Left ventricle myocardium inferior (tissue), 1 donor: Measurements from ENCODE around the gene HRAS. TPM values are rescaled to one million over a fixed set of nuclear protein-coding genes. Genes with fewer than 3 reads are reported as not detected.
A peak's percentile ranks its signal among the peaks of the same experiment; 100 is the strongest.

Source experiments
- DNase-seq: peaks from one replicate; pipeline ENCODE4 v3.0.0-alpha.2; 2020
- H3K27ac ChIP-seq: fragments of 200-600 bp; replicated peaks from 2 replicates; pipeline ENCODE4 v1.8.0; 2021
- H3K27me3 ChIP-seq: fragments of 200-600 bp; 2 replicates; pipeline ENCODE4 v1.8.0; 2021; ENCODE audit warnings: low read depth
- H3K36me3 ChIP-seq: fragments of 200-600 bp; 2 replicates; pipeline ENCODE4 v1.8.0; 2021
- H3K4me1 ChIP-seq: fragments of 200-600 bp; 2 replicates; pipeline ENCODE4 v1.8.0; 2021
- H3K4me3 ChIP-seq: fragments of 200-600 bp; 2 replicates; pipeline ENCODE4 v1.8.0; 2021; ENCODE audit warnings: mild to moderate bottlenecking, moderate library complexity
- H3K9me3 ChIP-seq: fragments of 200-600 bp; replicated peaks from 2 replicates; pipeline ENCODE4 v1.8.0; 2021
- CTCF ChIP-seq: fragments of 200-600 bp; IDR thresholded peaks from 2 replicates; pipeline ENCODE4 v1.8.0; 2021; ENCODE audit warnings: antibody characterized with exemption, mild to moderate bottlenecking, borderline replicate concordance
- intact Hi-C: fragments of 100-400 bp; cut with micrococcal nuclease; formaldehyde crosslinking; loops from one replicate; pipeline ENCODE4 v1.11.0; 2022
- long read RNA-seq: library from polyadenylated mRNA; unstranded; transcript quantifications from one replicate; pipeline ENCODE4 v2.0.0, GENCODE V29; 2021
- total RNA-seq: library from RNA; stranded (reverse); fragmentation: NEBNext Ultra II Directional; extraction: Animal tissue kit (Norgen Biotek cat#: 25700); gene quantifications from one replicate; pipeline ENCODE4 v1.2.1, GENCODE V29; 2021
- donor health status: DM: no; HTN: yes; CAD: no; lungs with severe emphysema.

The HRAS gene
- 55.9 TPM for total RNA-seq
- long read RNA-seq, transcript HRAS-205 (5 exons, 1,151 nt), result minor isoform, 9 of 50 reads
- long read RNA-seq, transcript HRAS-201 (6 exons, 894 nt), result major isoform, 26 of 50 reads
- long read RNA-seq, transcript HRAS-204 (6 exons, 1,233 nt), result minor isoform, 5 of 50 reads
- long read RNA-seq, partial matches to known transcripts, result 4 of 50 reads
- long read RNA-seq, other reads (novel, unspliced or antisense), result 4 of 50 reads

DNA sequence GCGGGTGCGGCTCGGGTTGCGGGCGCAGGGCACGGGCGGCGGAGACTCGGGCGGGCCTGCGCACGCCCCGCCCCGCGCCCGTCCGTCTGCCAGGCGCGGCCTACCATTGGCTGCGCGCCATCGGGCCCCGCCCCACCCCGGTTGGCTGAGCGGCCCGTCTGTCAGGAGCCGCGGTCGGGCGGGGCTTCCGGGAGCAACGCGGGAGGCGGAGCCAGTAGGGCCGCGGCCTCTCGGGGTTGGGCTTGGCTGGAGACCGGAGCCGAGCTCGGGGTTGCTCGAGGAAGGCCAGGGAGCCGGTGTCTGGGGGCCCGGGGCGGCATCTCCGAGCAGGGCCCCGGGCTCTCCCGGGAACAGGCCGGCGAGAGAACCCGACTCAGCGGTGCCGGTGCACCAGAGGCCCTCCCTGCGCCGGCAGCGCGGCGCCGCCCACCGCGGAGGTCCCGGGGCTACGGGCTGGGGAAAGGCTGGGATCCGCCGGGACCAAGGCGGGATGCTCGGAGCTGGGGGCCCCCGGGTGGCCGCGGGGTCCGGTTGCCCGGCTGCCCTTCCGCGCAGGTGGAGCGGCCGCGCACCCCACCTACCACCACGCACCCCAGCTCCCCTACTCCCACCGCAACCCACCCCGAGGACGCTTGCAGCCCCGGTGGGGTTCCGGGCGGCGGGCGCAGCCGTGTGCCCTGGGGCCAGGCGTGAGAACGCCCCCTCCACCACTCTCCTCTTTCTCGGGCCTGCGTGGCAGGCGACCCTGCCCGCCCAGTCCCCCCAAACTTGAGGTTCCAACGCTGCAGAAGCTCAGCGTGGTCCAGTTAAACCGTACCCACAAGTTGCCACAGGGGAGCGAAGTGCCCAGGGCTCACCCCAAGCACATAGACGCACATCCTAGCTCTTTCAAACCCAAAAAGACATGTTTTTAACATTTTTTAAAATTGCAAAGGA lies at the start of gene HRAS:
Gene HRAS, minus strand, starts transcription at position 58 of the 936 bp plus-strand sequence.
- Histone ChIP-seq H3K4me1 (peaks cover 54% of the 10 kb centered on the region), H3K27me3 (peaks cover 35% of the 10 kb centered on the region), H3K4me3 (peak within 1 kb of the TSS; percentile 94), H3K27ac (peak within 1 kb of the TSS; percentile 91), H3K9me3 (no peaks in the 10 kb centered on the region), H3K36me3 (peaks cover 28% of the 10 kb centered on the region)
- intact Hi-C loops, result no loop called here
- peak; percentile 95 for DNase-seq
- no peak for TF ChIP-seq CTCF

GRCh38 chr11:584287-584686 lies 48.9 kb upstream of the HRAS start:
- no peak overlapping the region for H3K4me3 ChIP-seq
- peaks cover 74% of the 10 kb centered on the region for H3K36me3 ChIP-seq
- H3K27ac ChIP-seq, result no peak overlapping the region
- H3K9me3 ChIP-seq, result no peaks in the 10 kb centered on the region
- no peak for DNase-seq
- peaks cover 29% of the 10 kb centered on the region for H3K4me1 ChIP-seq
- H3K27me3 ChIP-seq, result no peaks in the 10 kb centered on the region
- TF ChIP-seq CTCF, result no peak
- intact Hi-C loops, result no loop called here

DNA sequence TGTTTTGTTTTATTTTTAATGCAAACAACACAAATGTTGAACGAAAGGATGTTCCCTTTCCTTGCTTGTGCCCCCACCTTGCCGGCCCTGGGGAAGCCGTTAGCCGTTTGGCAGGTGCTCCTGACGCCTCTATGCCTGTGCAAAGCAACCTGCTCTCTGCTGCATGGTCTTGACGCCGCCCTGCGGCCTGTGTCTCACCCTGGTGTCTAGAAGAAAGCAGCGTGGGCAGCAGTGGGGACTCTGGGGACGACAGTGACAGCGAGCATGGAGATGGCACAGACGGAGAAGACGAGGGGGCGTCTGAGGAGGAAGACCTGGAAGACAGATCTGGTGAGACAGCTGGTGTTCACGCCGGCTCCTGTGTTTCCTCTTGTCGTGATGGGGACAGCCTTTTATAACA lies 46.4 kb upstream of the HRAS start:
- peak overlapping the region; percentile 30 for H3K27ac ChIP-seq
- peaks cover 54% of the 10 kb centered on the region for H3K4me1 ChIP-seq
- DNase-seq, result no peak
- H3K4me3 ChIP-seq, result no peak overlapping the region
- no peak for TF ChIP-seq CTCF
- H3K9me3 ChIP-seq, result no peaks in the 10 kb centered on the region
- peaks cover 49% of the 10 kb centered on the region for H3K36me3 ChIP-seq
- no peaks in the 10 kb centered on the region for H3K27me3 ChIP-seq
- intact Hi-C loops, result no loop called here

DNA sequence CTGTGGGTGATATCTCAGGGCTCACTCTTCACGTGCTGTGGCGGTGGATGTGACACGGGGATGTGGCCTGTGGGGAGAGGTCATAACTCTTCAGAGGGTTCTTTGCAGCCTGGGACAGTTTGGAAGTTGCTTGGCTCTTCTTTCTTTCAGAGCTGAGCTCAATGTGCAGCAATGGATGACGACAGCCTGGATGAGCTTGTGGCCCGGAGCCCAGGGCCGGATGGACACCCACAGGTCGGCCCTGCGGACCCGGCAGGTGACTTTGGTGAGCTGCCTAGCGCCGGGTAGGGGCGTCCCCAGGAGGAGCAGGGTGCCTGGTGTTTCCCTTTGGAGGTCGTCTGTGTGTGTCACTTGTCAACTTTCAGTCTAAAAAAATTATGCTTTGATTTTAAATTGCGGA lies 46.0 kb upstream of the HRAS start:
- Histone ChIP-seq H3K27me3 (no peaks in the 10 kb centered on the region), H3K9me3 (no peaks in the 10 kb centered on the region), H3K4me3 (no peak overlapping the region), H3K27ac (peak overlapping the region; percentile 30), H3K4me1 (peaks cover 55% of the 10 kb centered on the region), H3K36me3 (peaks cover 45% of the 10 kb centered on the region)
- no peak for DNase-seq
- TF ChIP-seq CTCF, result no peak
- intact Hi-C loops, result no loop called here

DNA sequence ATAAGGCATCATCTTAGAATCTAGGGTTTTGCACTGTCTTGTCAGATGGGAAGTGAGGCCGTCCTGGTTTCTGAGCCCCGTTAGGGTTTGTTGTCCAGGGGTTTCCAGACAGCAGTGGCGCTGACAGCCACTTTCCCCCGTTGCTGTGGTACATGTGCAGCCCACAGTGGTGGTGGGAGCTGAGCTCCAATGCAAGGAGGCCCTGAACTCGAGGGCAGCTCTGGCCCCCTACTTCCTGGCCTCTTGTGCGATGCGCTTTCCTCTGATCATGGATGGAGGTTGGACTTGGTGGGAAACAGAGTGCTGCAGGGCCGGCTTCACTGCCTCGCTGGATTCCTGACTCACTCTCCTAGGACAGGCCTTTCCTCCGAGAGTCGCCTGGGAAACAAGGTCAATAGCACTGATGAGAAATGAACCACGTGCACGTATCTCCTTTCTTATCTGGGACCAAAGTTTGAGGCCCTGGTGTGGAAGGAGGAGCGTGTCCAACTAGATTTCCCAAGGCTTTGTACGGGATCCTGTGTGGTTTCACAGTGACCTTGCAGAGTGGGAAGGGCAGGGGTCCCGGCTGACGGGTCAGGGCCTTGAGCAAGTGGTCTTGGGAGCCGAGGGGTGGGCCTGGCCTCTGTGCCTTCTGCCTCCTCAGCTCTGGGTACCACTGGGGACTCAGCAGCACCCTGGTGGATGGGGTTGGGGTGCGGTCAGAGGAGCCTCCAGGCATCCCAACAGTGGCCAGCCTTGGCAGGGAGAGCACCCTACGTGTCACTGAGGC lies 44.6 kb upstream of the HRAS start:
- Histone ChIP-seq H3K4me3 (no peak overlapping the region), H3K4me1 (peaks cover 61% of the 10 kb centered on the region), H3K27me3 (no peaks in the 10 kb centered on the region), H3K9me3 (no peaks in the 10 kb centered on the region), H3K27ac (peak overlapping the region; percentile 2), H3K36me3 (peaks cover 37% of the 10 kb centered on the region)
- intact Hi-C loops, result no loop called here
- TF ChIP-seq CTCF, result no peak
- no peak for DNase-seq
